Mucosa of descending colon (tissue), 3 donors: Measurements from ENCODE around the gene NME5. TPM values are rescaled to one million over a fixed set of nuclear protein-coding genes. Genes with fewer than 3 reads are reported as not detected.

Experiments
- ATAC-seq: fragments of 200-7000 bp; cut with Tn5 transposase; one replicate; pipeline ENCODE4 v1.9.1; 2020; ENCODE audit warnings: mild to moderate bottlenecking, moderate library complexity
- DNase-seq, 3 donors: peaks; one replicate each; pipeline ENCODE4 v3.0.0-alpha.2; 2020
- H3K36me3 ChIP-seq: fragments of 200-600 bp; one replicate; pipeline ENCODE4 v1.8.0; 2021; ENCODE audit warnings: low read depth, mild to moderate bottlenecking
- H3K4me1 ChIP-seq: fragments of 200-600 bp; one replicate; pipeline ENCODE4 v1.8.0; 2021; ENCODE audit warnings: low read depth, mild to moderate bottlenecking
- H3K4me3 ChIP-seq: fragments of 200-600 bp; one replicate; pipeline ENCODE4 v1.8.0; 2021; ENCODE audit warnings: mild to moderate bottlenecking
- H3K9me3 ChIP-seq: fragments of 200-600 bp; one replicate; pipeline ENCODE4 v1.8.0; 2021; ENCODE audit warnings: mild to moderate bottlenecking
- CTCF ChIP-seq: fragments of 200-600 bp; IDR thresholded peaks from one replicate; pipeline ENCODE4 v1.8.0; 2022; ENCODE audit warnings: antibody characterized with exemption, mild to moderate bottlenecking
- intact Hi-C, 2 donors: fragments of 100-400 bp; cut with DNase I in 1 of 2; cut with micrococcal nuclease in 1 of 2; formaldehyde crosslinking; loops; one replicate each; pipeline versions ENCODE4 v1.11.0 to v1.11.1; 2022; cut with DNase I, micrococcal nuclease
- total RNA-seq, 3 donors: library from RNA; stranded (reverse); fragmentation: NEBNext Ultra II Directional in 2 of 3; extraction: Animal tissue kit (Norgen Biotek cat#: 25700) in 2 of 3; gene quantifications; one replicate each; pipeline versions ENCODE4 v1.2.1 to v1.2.4, GENCODE V29; 2021 to 2023
- donor health status: DM: no; HTN: no; CAD: no; lungs with moderate emphysema.
- donor health status: DM: no; HTN: no; CAD: no.
- donor health status: DM: no; HTN: yes; CAD: no.

Gene NME5
- total RNA-seq, 3 donors from 2014 or later, result 1.6 to 4.3 TPM; not detected in 1

- peak; percentile 70 for ATAC-seq
- Histone ChIP-seq H3K4me1 (no peaks in the 10 kb centered on the region), H3K4me3 (no peak overlapping the region), H3K9me3 (no peaks in the 10 kb centered on the region), H3K36me3 (no peaks in the 10 kb centered on the region)
- intact Hi-C loops, result no loop called here
- no peak for DNase-seq
- no peak for TF ChIP-seq CTCF
Observed at GRCh38 chr5:138102454-138103318, 36.5 kb downstream of the NME5 start.

GRCh38 chr5:138096997-138097828, 42.0 kb downstream of the NME5 start:
- no peaks in the 10 kb centered on the region for H3K4me1 ChIP-seq
- TF ChIP-seq CTCF, result no peak
- intact Hi-C loops, result no loop called here
- ATAC-seq (no peak), DNase-seq (no peak)
- no peak overlapping the region for H3K4me3 ChIP-seq
- no peaks in the 10 kb centered on the region for H3K36me3 ChIP-seq
- H3K9me3 ChIP-seq, result no peaks in the 10 kb centered on the region

GRCh38 chr5:138096363-138096762, 42.9 kb downstream of the NME5 start:
- H3K4me3 ChIP-seq, result no peak overlapping the region
- intact Hi-C loops, result no loop called here
- no peaks in the 10 kb centered on the region for H3K9me3 ChIP-seq
- no peaks in the 10 kb centered on the region for H3K4me1 ChIP-seq
- DNase-seq (no peak), ATAC-seq (no peak)
- no peaks in the 10 kb centered on the region for H3K36me3 ChIP-seq
- TF ChIP-seq CTCF, result no peak

GRCh38 chr5:138095100-138095907, 43.9 kb downstream of the NME5 start:
- no peaks in the 10 kb centered on the region for H3K36me3 ChIP-seq
- no peak overlapping the region for H3K4me3 ChIP-seq
- H3K9me3 ChIP-seq, result no peaks in the 10 kb centered on the region
- TF ChIP-seq CTCF, result no peak
- DNase-seq (no peak), ATAC-seq (no peak)
- no peaks in the 10 kb centered on the region for H3K4me1 ChIP-seq
- intact Hi-C loops, result no loop called here

- Histone ChIP-seq H3K36me3 (no peaks in the 10 kb centered on the region), H3K4me3 (no peak overlapping the region), H3K4me1 (no peaks in the 10 kb centered on the region), H3K9me3 (no peaks in the 10 kb centered on the region)
- DNase-seq, result no peak
- intact Hi-C loops, result no loop called here
- no peak for ATAC-seq
- TF ChIP-seq CTCF, result no peak
Observed at GRCh38 chr5:138093036-138093435, 46.2 kb downstream of the NME5 start.
